Islet precursor cell (in vitro differentiated cells): ENCODE data around the gene GABPA.
"Not testable (repeated sequence)": the region's sequence is repeated elsewhere in the genome, so short reads cannot be mapped to it uniquely, and the experiment has no call there.

ENCODE experiments used
- DNase-seq: peaks from one replicate; pipeline ENCODE4 v3.0.0-alpha.2; 2018

Gene GABPA

DNA sequence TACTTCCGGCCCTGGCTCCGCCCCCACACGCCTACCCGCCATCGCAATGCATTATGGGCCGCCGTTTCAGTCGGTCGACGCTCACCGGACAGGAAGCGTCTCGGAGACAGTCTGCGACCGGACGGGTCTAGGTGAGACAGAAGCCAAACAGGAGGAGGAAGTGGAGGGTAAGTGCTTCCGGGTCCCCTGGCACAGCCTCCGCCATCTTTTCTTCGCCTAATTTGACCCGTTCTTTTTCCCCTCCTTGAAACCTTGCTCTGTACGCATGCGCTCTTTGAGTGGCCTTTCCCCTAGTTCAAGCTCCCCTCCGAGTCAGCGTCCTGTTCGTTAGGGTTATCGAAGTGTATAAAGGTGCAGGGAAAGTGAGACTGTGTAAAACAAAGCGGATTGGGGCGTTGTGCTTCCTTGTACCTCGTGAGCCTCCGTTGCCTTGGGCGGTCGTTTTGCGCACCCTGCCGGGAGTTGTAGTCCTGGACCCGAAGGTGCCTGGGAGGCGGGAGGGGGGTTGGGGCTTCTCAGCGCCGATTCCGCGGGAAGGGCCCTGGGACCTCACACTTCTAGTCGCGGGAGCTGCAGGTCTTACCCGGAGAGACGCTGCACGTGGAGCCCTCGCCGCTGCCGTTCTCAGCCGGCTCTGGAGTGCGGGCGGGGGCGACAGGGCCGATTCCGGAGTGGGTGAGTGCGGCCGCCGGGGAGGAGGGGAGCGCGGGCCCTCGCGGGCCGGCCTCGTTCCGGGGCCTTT is at the start of gene GABPA, which contains the start of gene ATP5PF:
TSS of gene GABPA (plus strand) at position 69 of the 742 bp plus-strand sequence. CDS start 6,627 bp downstream, outside the sequence.
TSS of gene ATP5PF (minus strand) at position 1 of the 742 bp plus-strand sequence. CDS start 5,110 bp downstream, outside the sequence.
- DNase-seq: peak; percentile 99

DNA sequence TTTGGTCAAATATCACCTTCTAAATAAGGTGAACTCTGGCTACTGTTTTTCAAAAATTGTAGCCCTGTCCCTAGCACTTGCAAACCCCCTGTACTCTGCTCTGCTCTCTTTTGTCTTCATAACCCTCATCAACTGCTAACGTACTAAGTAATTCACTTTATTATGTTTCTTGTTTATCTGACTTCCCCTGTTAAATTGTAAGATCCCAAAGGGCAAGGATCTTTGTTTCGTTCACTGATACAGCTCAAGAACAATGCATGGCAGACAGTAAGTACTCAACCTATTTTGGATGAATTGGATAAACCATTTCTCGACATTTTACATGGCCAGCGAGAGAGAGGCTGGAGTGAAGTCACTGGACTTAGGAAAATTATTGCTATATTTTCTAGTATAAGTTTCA is 47.0 kb upstream of the GABPA start:
- DNase-seq: no peak

GRCh38 chr21:25688275-25689155 is 46.3 kb upstream of the GABPA start:
- DNase-seq: no peak

- DNase-seq: no peak
These were observed 45.5 kb upstream of the GABPA start for GRCh38 chr21:25689226-25689625.

DNA sequence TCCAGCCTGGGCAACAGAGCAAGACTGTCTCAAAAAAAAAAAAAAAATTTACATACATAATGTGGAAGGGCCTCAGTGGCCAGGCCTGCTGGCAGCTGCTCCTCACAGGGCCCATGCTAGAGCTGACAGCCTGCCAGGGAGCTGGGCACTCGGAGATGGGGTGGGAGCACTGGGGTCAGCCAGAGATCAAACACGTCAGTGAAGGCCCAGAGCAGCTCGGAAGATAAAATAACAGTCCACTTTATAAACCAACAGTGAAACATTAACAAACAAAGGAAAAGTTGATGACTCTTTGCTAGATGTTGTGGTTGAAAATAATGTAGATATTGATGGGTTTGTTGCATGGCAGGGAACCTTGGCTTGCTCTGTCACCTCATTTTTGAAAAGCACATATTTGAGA is 42.8 kb upstream of the GABPA start:
- DNase-seq: no peak

- DNase-seq: not testable (repeated sequence)
These were observed 39.3 kb upstream of the GABPA start for GRCh38 chr21:25695461-25695860.

- DNase-seq: peak; percentile 63
These were observed 34.0 kb upstream of the GABPA start for GRCh38 chr21:25700741-25701140.

GRCh38 chr21:25701529-25701928 is 33.2 kb upstream of the GABPA start:
- no peak for DNase-seq

DNA sequence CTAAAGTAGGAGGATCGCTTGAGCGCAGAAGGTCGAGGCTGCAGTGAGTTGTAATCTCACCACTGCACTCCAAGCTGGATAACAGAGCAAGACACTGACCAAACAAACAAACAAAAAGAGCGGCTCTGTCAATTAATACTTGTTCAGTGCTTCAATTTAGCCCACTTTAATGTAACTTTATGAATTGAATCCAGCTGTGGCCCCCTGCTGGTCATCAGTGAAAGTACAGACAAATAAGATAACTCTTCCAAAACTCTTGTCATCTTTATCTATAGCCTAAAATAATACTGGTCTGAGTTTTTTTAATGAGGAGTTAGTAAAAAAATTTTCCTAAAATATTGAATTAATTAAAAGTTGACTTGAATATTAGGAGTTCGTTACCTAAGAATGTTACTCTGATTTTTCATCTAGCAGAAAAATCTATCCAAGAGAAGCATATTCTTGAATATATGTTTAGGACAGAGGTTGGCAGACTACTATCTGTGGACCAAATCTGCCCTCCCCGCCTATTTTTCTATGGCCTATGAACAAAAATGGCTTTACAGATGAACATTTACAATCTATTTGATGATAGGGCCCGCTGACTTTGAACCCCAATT is 26.2 kb upstream of the GABPA start:
- no peak for DNase-seq

- no peak for DNase-seq
These were observed 25.0 kb upstream of the GABPA start for GRCh38 chr21:25709684-25710265.

- no peak for DNase-seq
These were observed 24.2 kb upstream of the GABPA start for GRCh38 chr21:25710550-25710949.

DNA sequence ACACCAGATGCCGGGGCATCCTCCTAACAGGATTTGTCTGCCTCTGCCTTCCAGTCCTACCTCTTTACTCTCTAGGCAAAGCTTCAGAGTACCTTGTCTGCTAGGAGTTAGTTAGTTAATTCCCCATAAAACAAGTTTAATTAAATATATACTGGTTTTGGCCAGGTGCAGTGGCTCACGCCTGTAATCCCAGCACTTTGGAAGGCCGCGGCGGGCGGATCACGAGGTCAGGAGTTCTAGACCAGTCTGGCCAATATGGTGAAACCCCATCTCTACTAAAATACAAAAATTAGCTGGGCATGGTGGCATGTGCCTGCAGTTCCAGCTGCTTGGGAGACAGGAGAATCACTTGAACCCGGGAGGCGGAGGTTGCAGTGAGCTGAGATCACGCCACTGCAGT is 20.7 kb upstream of the GABPA start:
- DNase-seq: not testable (repeated sequence)

DNA sequence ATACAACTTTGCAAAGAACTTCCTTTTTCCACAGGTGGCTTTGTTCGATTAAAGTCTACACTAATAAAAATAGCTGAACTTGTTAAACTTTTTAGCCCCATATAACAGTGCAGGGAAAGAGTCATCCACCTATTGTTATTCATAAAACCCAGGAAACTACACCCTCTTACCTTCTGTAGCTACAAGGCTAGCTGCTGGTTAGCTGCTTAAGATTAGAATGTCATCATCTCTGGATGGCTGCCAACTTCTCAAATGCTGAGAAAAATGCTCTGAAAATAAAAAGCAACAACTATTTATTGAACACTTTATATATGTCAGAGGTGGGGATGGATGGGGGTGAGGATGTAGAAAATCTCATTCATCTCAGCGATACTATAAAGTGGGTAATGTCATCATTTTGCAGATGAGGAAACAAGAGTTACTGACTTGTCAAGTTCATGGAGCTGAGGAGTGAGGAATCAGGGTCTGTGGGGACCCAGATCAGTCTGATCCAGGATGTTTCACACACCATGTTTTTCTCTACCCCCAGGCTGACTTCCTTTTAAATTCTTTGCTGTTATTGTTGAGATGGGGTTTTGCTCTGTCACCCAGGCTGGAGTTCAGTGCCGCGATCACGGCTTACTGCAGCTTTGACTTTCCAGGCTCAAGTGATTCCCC is 17.2 kb upstream of the GABPA start:
- no peak for DNase-seq

DNA sequence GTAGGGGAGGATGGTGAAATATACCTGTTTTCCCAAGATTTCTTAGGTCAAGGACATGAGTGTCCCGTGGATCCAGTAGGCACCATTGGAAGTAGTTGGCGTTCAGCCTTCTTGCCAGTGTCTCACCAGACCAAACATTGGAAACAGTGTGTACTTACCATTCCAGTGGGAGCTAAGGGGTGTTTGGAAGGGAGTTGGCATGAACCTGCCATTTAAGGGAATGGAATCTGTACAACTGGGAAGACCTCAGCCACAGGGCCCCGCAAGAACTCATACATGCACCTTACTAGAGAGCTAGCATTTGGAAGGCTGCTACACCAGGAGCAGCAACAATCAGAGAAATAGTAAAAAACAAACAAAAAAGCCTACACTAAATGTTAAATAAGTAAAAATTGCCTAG is 12.8 kb upstream of the GABPA start:
- DNase-seq: no peak

- DNase-seq: no peak
These were observed 12.1 kb upstream of the GABPA start for GRCh38 chr21:25722631-25723030.

GRCh38 chr21:25732091-25732760 is 2.5 kb upstream of the GABPA start:
- DNase-seq: no peak

- no peak for DNase-seq
These were observed 716 bp upstream of the GABPA start for GRCh38 chr21:25733859-25734653.

- no peak for DNase-seq
These were observed 193 bp upstream of the GABPA start for GRCh38 chr21:25734654-25734903.

- DNase-seq: peak; percentile 92
These were observed 1.1 kb downstream of the GABPA start for GRCh38 chr21:25735646-25736597.

DNA sequence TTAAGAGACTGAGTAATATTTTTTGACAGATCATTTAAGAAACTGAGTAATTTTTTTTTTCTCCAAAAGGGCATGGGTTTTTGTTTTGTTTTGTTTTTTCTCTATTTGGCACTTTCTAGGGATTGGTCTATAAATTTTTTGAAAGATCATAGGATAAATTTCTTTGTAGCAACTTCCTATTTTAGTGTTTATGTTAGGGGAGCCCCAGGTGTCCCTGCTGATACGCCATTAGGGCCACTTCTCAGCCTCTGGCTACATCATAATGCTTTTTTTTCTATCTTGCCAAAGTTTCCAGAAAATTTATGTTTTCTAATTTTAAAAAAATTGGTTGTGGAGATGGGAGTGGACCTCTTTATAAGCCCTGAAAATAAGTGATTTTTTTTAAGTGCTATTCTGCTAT is 2.6 kb downstream of the GABPA start:
- no peak for DNase-seq
